Renal cortex interstitium (tissue), 11 donors: Measurements from ENCODE around the gene INPP4A. TPM values are rescaled to one million over a fixed set of nuclear protein-coding genes. Genes with fewer than 3 reads are reported as not detected.

Experiments
- DNase-seq, 11 donors: peaks; one replicate each; pipeline ENCODE4 v3.0.0-alpha.2; 2013; ENCODE audit warnings: low read depth in 9 of 11, low spot score in 4 of 11; ENCODE audit errors: extremely low read depth in 1 of 11
- polyA plus RNA-seq, 3 donors: library from polyadenylated mRNA; unstranded; fragments of 120-200 nt; gene quantifications; one replicate each; pipeline ENCODE4 v1.2.1, GENCODE V29; 2013; ENCODE audit not compliant: insufficient read length in 3 of 3

Gene INPP4A
- polyA plus RNA-seq, 3 donors: 19.2 to 23.1 (median 21.5) TPM

GRCh38 chr2:98504381-98505109 is 59.9 kb downstream of the INPP4A start:
- no peak for DNase-seq

DNA sequence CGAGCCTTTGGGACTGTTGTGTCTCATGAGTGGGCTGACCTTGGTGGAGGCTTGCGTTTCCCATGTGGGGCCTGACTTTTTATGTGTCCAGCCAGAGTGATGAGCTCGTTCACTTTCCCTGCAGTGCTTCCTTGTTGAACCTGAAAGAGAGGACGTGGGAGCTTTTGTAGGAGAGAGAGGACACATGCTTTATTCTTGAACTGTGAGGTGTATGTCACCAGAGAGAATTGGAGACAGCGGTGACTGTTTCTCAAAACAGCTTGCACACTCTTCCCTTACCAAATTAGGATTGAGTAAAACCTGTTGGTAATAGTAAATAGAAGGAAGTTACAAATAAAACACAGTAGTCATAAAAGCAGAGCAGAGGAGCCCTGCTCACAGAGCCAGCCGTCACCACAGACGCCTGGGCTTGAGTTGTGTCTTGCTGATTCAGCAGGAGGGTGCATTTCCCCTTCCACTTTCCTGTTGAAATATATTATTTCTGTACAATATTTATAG is 60.7 kb downstream of the INPP4A start:
- DNase-seq: no peak

DNA sequence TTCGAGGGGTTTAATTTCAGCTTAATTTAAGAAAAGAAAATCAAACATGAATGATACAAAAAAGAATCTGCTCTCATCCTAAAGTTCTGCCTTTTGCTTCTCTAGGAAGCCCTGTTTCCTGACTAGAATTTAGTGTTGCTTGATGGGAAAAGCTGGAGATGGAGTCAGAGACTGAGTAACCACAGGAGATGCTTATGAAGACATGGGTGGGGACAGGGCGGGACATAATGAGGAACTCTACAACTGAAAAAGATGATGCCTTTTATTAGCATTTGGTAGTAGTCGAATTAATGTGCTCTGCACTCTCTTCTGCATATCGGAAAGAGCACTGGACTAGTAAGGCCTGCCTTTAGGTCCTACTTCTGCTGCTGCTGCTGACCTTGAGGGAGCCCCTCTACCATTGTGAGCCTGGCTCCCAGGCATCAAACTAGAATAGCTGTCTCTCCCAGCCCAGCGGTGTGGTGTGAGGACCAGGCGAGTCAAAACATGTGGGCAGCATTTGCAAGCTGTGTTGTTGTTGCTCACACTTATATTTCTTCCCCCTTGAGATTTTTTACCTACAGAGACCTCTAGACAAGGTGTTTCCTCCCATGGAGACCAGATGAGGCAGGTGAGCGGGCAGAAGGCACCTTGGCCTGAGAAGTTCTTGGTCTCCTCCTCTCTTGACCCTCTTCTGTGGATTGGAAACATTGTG is 61.5 kb downstream of the INPP4A start:
- no peak for DNase-seq

DNA sequence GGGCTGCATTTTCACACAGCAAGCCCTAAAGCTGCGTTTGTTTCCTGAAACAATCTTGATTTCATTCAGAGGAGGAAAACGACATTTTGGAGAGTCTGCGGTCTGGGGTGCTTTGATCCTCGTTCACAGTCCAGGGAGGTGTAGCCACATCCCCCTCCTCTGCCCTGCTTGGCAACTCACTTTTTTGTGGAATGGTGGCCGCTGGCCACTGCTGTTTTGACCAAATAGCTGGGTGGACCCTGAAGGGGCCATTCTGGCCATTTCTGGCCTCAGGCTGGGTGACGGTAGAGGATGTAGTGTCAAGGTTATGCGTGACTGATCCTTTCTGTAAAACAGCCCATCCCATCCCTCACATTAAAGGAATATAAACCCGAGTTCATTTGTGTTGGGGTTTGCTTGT is 62.2 kb downstream of the INPP4A start:
- DNase-seq: no peak

GRCh38 chr2:98507461-98507860 is 62.8 kb downstream of the INPP4A start:
- no peak for DNase-seq

- DNase-seq: no peak
These were observed 63.4 kb downstream of the INPP4A start for GRCh38 chr2:98507891-98508708.

GRCh38 chr2:98508709-98509066 is 64.0 kb downstream of the INPP4A start:
- no peak for DNase-seq

DNA sequence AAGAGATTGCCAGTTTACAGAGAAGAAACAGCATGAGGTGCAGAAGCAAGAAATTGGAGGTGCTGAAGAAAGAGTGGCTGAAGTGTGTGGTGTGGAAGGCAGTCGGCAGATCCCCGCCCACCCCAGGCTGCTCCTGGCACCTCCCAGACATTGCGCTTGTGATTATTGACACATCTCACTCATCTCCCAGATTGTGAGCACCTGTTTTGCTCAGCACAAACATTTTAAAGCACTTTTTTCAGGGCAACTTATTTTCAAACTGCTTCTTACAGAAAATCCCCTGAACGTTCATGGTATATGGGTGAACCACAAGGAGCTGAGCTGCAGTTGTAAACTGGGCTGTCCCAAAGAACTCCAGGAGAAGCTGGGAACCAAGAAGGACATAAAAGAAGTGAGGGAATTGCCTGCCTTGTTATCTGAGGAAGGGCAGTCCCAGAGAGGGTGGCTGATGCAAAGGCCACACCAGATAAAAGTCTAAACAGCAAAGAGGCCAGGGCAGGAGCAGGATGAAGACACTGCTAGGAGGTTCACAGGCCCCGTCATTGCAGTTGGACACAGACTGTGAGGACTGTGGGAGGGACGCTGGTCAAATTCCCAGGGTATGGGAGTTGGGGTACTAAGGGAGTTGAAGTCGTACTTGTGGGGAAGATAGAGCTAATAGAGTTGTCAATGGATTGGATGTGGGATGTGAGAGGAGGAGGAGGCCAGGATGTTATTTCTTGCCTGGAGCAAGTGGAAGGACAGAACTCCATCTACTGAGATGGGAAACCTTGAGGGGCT is 65.1 kb downstream of the INPP4A start:
- DNase-seq: no peak

DNA sequence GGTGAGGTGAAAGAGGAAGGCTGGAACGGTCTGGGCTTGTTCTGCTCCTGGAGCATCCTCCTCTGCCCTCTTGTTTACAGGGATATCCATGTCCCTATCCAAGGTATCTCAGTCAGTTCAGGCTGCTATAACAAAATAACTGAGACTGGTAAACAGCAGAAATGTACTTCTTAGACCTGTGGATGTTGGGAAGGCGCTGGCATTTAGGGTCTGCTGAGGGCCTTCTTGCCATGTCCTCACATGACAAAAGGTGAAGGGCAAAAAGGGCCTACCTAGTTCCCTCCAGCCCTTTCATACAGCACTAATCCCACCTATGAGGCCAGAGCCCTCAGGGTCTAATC is 65.6 kb downstream of the INPP4A start:
- no peak for DNase-seq

- no peak for DNase-seq
These were observed 67.3 kb downstream of the INPP4A start for GRCh38 chr2:98511981-98512380.

GRCh38 chr2:98512699-98513098 is 68.0 kb downstream of the INPP4A start:
- no peak for DNase-seq

GRCh38 chr2:98514096-98514639 is 69.5 kb downstream of the INPP4A start:
- no peak for DNase-seq

DNA sequence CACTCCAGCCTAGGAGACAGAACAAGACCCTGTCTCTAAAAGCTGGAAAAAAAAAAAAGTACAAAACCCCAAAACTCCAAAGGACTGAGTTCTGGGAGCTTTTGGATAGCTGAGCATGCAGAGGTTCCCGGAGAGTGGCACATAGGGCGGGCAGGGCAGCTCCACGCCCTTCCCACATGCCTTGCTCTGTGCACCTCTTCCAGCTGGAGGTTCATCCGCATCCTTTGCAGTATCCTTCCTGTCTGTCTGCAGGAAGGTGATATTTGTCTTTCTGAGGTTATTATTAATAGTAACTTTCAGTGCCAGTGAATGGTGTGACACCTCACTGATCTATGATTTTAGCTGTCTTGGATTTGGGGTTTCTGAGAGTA is 70.2 kb downstream of the INPP4A start:
- no peak for DNase-seq

DNA sequence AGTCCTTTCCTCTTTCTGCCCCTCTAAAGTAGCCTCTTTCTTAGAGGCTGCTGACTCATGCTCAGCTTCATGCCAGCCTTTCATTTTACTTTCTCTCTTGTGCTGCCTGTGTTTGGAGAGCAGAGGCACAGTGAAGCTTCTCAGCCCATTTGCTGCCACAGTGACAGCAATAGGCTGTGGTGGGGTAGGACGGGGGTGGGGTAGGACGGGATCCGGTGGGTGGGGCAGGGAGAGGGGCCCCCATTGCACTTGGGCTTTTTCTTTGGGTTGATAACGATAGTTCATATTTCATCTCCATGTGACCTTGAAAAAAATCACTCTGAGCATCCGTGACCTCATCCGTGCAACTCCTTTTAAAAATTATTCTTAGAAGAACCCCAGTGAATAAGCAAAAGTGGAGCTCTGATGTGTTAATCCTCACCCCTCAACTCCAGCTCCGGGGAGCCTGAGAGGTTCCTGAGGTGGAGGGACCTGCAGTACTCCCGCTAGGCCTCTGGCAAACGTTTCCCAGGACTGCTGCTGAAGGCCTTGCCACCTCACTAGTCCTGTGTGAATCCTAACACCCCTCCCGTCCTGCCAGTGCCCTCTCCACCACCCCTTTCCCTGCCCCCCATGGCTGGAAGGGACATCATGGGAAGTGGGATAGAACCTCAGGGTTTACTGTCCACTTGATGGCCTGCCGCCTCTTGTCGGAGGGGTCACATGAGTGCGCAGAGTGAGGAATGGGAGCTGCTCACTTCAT is 70.8 kb downstream of the INPP4A start:
- peak in 1 of 11 donors; percentile 32 for DNase-seq

DNA sequence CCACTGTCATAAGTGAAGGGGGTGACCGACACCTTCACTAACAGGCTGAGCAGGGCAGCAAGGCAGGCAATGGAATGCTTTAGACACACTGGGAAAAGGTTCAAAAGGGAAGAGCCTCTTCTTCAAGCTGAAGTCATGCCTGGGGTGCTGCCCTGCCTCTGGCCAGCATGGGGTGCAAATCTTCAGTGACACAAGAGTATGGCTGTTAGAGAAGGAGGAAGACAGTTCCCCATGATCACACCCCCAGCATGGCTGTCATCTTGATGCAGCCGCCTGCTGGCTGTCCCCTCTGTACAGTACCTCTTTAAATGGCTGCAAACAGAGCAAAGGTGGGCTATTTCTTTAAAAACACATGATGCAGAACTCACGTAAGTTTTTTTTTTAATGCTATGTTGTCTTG is 71.9 kb downstream of the INPP4A start:
- DNase-seq: no peak

DNA sequence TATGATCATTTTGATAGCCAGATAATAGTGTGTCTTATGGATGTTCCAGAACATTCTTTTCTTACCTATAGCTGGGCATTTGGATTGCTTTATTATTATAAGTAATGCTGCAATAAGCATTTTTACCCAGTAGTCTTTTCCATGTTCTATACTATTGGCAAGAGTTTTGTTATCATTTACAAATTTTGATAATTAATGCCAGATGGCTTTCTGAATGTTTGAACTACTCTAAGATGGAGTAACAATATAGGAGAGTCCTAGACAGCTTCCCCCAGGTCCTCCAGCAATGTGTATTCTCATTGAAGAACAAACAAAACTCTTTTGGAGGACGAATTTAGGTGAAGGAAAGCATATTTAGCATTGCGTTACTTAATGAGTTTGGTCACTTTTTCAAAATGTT is 73.0 kb downstream of the INPP4A start:
- DNase-seq: no peak

GRCh38 chr2:98518101-98518500 is 73.4 kb downstream of the INPP4A start:
- DNase-seq: no peak

DNA sequence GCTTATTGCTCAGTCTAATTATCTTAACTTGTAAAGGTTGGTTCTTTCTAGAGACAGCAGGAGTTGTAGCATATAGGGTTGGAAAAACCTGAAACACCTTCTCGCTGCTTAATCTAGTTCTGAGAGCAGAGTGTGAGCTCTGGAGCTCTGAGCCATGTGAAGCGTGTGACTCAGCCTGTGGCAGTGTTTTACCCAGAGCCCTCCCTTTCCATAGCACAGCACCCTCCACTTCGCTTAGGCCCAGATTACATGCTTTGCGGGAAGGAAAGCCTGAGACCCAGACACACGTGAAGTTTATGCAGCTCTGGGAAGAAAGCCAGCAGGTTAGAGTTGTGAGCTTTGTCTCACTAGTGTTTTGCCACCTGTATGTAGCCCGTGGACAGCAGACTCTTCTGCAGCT is 74.5 kb downstream of the INPP4A start:
- no peak for DNase-seq
